ENCODE measurements around the gene AGPAT4.

AGPAT4 gene

GRCh38 chr6:161223646-161224045, 50.2 kb downstream of the AGPAT4 start:
- no peak for TF ChIP-seq CTCF (IDR thresholded peaks at IDR 0.05; ENCODE audit: low read depth, low read length)
- no peaks in the 10 kb centered on the region for H3K27me3 ChIP-seq (ENCODE audit: insufficient read depth, low read depth, severe bottlenecking)
- no peak overlapping the region for H3K4me3 ChIP-seq (ENCODE audit: low read depth, low read length)
- H3K27ac ChIP-seq, result no peak overlapping the region
- H3K36me3 ChIP-seq, result no peaks in the 10 kb centered on the region; the same call in 1 of the 2 replicates
- no peak for DNase-seq
- no peaks in the 10 kb centered on the region for H3K9me3 ChIP-seq (ENCODE audit: severe bottlenecking)

GRCh38 chr6:161222706-161223234, 51.1 kb downstream of the AGPAT4 start:
- no peak for TF ChIP-seq CTCF (IDR thresholded peaks at IDR 0.05; ENCODE audit: low read depth, low read length)
- Histone ChIP-seq H3K36me3 (no peaks in the 10 kb centered on the region; the same call in 1 of the 2 replicates), H3K9me3 (ENCODE audit: severe bottlenecking) (no peaks in the 10 kb centered on the region), H3K4me3 (ENCODE audit: low read depth, low read length) (no peak overlapping the region), H3K27me3 (ENCODE audit: insufficient read depth, low read depth, severe bottlenecking) (no peaks in the 10 kb centered on the region), H3K27ac (no peak overlapping the region)
- no peak for DNase-seq

- Histone ChIP-seq H3K4me3 (ENCODE audit: low read depth, low read length) (no peak overlapping the region), H3K36me3 (peaks cover 7% of the 10 kb centered on the region), H3K27me3 (ENCODE audit: insufficient read depth, low read depth, severe bottlenecking) (no peaks in the 10 kb centered on the region), H3K27ac (no peak overlapping the region), H3K9me3 (ENCODE audit: severe bottlenecking) (no peaks in the 10 kb centered on the region)
- no peak for DNase-seq
- no peak for TF ChIP-seq CTCF (IDR thresholded peaks at IDR 0.05; ENCODE audit: low read depth, low read length)
These were observed 53.5 kb downstream of the AGPAT4 start for GRCh38 chr6:161220346-161220745.

GRCh38 chr6:161219680-161220079, 54.2 kb downstream of the AGPAT4 start:
- Histone ChIP-seq H3K27me3 (ENCODE audit: insufficient read depth, low read depth, severe bottlenecking) (no peaks in the 10 kb centered on the region), H3K9me3 (ENCODE audit: severe bottlenecking) (no peaks in the 10 kb centered on the region), H3K27ac (no peak overlapping the region), H3K4me3 (ENCODE audit: low read depth, low read length) (no peak overlapping the region), H3K36me3 (peaks cover 7% of the 10 kb centered on the region)
- TF ChIP-seq CTCF (IDR thresholded peaks at IDR 0.05; ENCODE audit: low read depth, low read length), result no peak
- no peak for DNase-seq

- no peak overlapping the region for H3K4me3 ChIP-seq (ENCODE audit: low read depth, low read length)
- DNase-seq, result no peak
- H3K27ac ChIP-seq, result no peak overlapping the region
- 0 out of 2 replicates have a peak, but pooled peaks have one; percentile 1 for TF ChIP-seq CTCF (IDR thresholded peaks at IDR 0.05; ENCODE audit: low read depth, low read length)
- no peaks in the 10 kb centered on the region for H3K9me3 ChIP-seq (ENCODE audit: severe bottlenecking)
- H3K36me3 ChIP-seq, result peaks cover 7% of the 10 kb centered on the region
- H3K27me3 ChIP-seq (ENCODE audit: insufficient read depth, low read depth, severe bottlenecking), result no peaks in the 10 kb centered on the region
These were observed 55.6 kb downstream of the AGPAT4 start for GRCh38 chr6:161218222-161218621.

- Histone ChIP-seq H3K27me3 (ENCODE audit: insufficient read depth, low read depth, severe bottlenecking) (no peaks in the 10 kb centered on the region), H3K36me3 (peaks cover 7% of the 10 kb centered on the region), H3K27ac (no peak overlapping the region), H3K9me3 (ENCODE audit: severe bottlenecking) (no peaks in the 10 kb centered on the region), H3K4me3 (ENCODE audit: low read depth, low read length) (no peak overlapping the region)
- no peak for DNase-seq
- TF ChIP-seq CTCF (IDR thresholded peaks at IDR 0.05; ENCODE audit: low read depth, low read length), result no peak
These were observed 56.2 kb downstream of the AGPAT4 start for GRCh38 chr6:161217628-161218027.

Measured in WERI-Rb-1 (cell line).